Upper lobe of left lung (tissue), 6 donors: ENCODE results near the gene EYS. TPM values are rescaled to one million over a fixed set of nuclear protein-coding genes. Genes with fewer than 3 reads are reported as not detected.

Source experiments
- ATAC-seq, 2 donors: fragments of 200-7000 bp; cut with Tn5 transposase; one replicate each; pipeline ENCODE4 v1.9.1; 2022; ENCODE audit warnings: mild to moderate bottlenecking in 2 of 2, moderate library complexity in 2 of 2; ENCODE audit not compliant: low FRiP score in 2 of 2
- DNase-seq, 2 donors: peaks; one replicate each; pipeline ENCODE4 v3.0.0-alpha.2; 2019 to 2020
- H3K27ac ChIP-seq, 4 donors: fragments of 200-600 bp; sonication (generic); one replicate each; pipeline ENCODE4 v1.5.1; 2016 to 2019
- H3K27me3 ChIP-seq, 4 donors: fragments of 200-600 bp; sonication (generic); one replicate each; pipeline ENCODE4 v1.5.1; 2017 to 2019
- H3K36me3 ChIP-seq, 4 donors: fragments of 200-600 bp; sonication (generic); one replicate each; pipeline ENCODE4 v1.5.1; 2016 to 2019
- H3K4me1 ChIP-seq, 4 donors: fragments of 200-600 bp; sonication (generic); one replicate each; pipeline ENCODE4 v1.5.1; 2018 to 2019
- H3K4me3 ChIP-seq, 4 donors: fragments of 200-600 bp; sonication (generic); one replicate each; pipeline ENCODE4 v1.5.1; 2017 to 2019; ENCODE audit warnings: mild to moderate bottlenecking in 2 of 4, moderate library complexity in 1 of 4
- H3K9me3 ChIP-seq, 4 donors: fragments of 200-600 bp; sonication (generic); one replicate each; pipeline ENCODE4 v1.5.1; 2018 to 2019
- EP300 ChIP-seq, 4 donors: sonication (generic); formaldehyde crosslinking; IDR thresholded peaks; one replicate each; pipeline ENCODE4 v1.5.1; 2017; ENCODE audit warnings: antibody characterized with exemption in 4 of 4, control low read depth in 2 of 4
- POLR2A ChIP-seq, 4 donors: fragments of 450-650 bp; IDR thresholded peaks; one replicate each; pipeline ENCODE4 v1.5.1; 2016 to 2017; ENCODE audit warnings: antibody characterized with exemption in 4 of 4, mild to moderate bottlenecking in 2 of 4
- POLR2AphosphoS5 ChIP-seq, 2 donors: sonication (generic); formaldehyde crosslinking; IDR thresholded peaks; one replicate each; pipeline ENCODE4 v1.5.1; 2017; ENCODE audit warnings: antibody characterized with exemption in 2 of 2
- WGBS, 2 donors: methylation state at CpG; one replicate each; pipeline ENCODE4 v1.1.5; 2017 to 2018; 5-methylcytosine and 5-hydroxymethylcytosine counted together
- total RNA-seq, 6 donors: library from RNA; depleted of rRNA in 4 of 6; stranded (reverse); fragments of >200 nt in 4 of 6; gene quantifications; one replicate each; pipeline versions ENCODE4 v1.1.0 to v1.2.1, GENCODE V29; 2016 to 2021
- TF ChIP-seq, protein P1 (sequence below), 6 experiments: fragments of 450-650 bp in 4 of 6; fragments of 200-600 bp in 2 of 6; sonication (generic) in 2 of 6; IDR thresholded peaks; one replicate each; pipeline ENCODE4 v1.5.1; 2016 to 2019; ENCODE audit warnings: antibody characterized with exemption in 6 of 6
- donor health status: DM: no; HTN: no; CAD: no; lungs with moderate emphysema.
- donor health status: DM: no; HTN: yes; CAD: no; lungs with severe emphysema.

EYS gene
- total RNA-seq, 6 donors from 2014 or later: under 0.01 to 0.46 (median 0.28) TPM; not detected in 2

DNA sequence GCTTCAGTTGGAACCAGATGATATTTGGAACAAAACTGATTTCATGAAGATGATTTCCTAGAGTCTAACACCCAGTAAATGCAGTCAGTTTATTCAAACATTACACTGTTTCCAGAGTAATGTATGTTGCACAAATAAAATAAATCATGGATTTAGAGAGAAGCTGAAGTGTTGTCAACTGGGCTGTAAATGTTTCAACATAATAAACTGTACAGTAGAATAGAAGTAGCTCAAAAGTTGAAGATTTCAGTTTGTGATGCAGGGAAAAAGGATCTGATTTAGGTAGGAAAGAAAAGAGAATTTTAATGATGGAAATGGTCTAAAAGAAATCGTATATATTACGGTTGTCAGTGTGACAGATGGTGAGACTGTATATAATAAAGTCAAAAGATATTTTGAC is 985.2 kb downstream of the EYS start:
- ATAC-seq (no peak), DNase-seq (no peak)

DNA sequence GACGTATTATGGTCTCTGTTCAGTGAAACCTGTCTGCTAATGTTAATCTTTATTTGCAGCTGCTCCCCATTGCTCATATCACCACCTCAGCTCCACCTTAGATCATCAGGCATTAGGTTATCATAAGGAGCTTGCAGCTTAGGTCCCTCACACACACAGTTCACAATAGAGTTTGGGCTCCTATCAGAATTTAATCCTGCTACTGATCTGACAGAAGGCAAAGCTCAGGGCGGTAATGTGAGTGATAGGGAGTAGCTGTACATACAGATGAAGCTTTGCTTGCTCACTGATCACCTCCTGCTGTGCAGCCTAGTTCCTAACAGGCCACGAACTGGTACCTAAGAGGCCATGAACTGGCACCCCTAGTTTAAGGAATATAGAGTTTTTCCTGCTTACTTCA is 989.7 kb downstream of the EYS start:
- TF ChIP-seq POLR2AphosphoS5 (IDR thresholded peaks at IDR 0.05): no peak
- no peak for TF ChIP-seq EP300 (IDR thresholded peaks at IDR 0.05)
- TF ChIP-seq, protein P1, sequence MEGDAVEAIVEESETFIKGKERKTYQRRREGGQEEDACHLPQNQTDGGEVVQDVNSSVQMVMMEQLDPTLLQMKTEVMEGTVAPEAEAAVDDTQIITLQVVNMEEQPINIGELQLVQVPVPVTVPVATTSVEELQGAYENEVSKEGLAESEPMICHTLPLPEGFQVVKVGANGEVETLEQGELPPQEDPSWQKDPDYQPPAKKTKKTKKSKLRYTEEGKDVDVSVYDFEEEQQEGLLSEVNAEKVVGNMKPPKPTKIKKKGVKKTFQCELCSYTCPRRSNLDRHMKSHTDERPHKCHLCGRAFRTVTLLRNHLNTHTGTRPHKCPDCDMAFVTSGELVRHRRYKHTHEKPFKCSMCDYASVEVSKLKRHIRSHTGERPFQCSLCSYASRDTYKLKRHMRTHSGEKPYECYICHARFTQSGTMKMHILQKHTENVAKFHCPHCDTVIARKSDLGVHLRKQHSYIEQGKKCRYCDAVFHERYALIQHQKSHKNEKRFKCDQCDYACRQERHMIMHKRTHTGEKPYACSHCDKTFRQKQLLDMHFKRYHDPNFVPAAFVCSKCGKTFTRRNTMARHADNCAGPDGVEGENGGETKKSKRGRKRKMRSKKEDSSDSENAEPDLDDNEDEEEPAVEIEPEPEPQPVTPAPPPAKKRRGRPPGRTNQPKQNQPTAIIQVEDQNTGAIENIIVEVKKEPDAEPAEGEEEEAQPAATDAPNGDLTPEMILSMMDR (IDR thresholded peaks at IDR 0.05): no peak
- no peak for TF ChIP-seq POLR2A (IDR thresholded peaks at IDR 0.05)
- DNase-seq (no peak), ATAC-seq (no peak)
- no peaks in the 10 kb centered on the region for H3K9me3 ChIP-seq
- no peak overlapping the region for H3K27ac ChIP-seq
- H3K27me3 ChIP-seq: no peaks in the 10 kb centered on the region
- no peak overlapping the region for H3K4me3 ChIP-seq
- no peaks in the 10 kb centered on the region for H3K36me3 ChIP-seq
- WGBS, 2 donors: 78 to 88% methylated on average over 3 of the region's 3 CpGs
- H3K4me1 ChIP-seq: no peaks in the 10 kb centered on the region

More for the DNA sequence above, 985.2 kb downstream of the EYS start:
- TF ChIP-seq, protein P1 (IDR thresholded peaks at IDR 0.05): no peak
- TF ChIP-seq POLR2A (IDR thresholded peaks at IDR 0.05): no peak
- TF ChIP-seq POLR2AphosphoS5 (IDR thresholded peaks at IDR 0.05): no peak
- TF ChIP-seq EP300 (IDR thresholded peaks at IDR 0.05): no peak
- Histone ChIP-seq H3K27me3 (no peaks in the 10 kb centered on the region), H3K4me3 (no peak overlapping the region), H3K36me3 (no peaks in the 10 kb centered on the region), H3K27ac (no peak overlapping the region), H3K9me3 (no peaks in the 10 kb centered on the region), H3K4me1 (no peaks in the 10 kb centered on the region)
- 91 to 94% methylated on average over 2 of the region's 2 CpGs for WGBS, 2 donors

DNA sequence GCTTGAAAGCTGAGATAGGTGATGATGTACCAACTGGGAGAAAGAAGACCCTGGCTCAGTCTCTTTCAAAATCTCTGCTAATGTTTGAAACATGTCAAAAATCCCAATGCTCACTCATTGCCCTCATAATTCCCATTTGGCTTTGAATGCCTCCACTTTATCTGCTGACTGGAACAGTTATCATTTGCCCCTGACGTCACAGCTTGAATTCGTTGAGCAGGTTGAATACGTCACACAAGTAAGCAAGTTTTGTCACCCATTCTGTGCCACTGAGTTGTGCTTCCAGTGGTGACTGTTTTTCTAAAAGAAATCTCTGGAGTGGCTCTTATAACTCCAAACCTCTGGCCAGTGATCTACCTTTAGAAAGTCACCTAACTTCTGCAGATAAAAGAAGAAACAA is 991.4 kb downstream of the EYS start:
- ATAC-seq (no peak), DNase-seq (no peak)
- no peaks in the 10 kb centered on the region for H3K9me3 ChIP-seq
- WGBS, 2 donors: 82 to 83% methylated on average over 3 of the region's 3 CpGs
- no peak overlapping the region for H3K4me3 ChIP-seq
- TF ChIP-seq POLR2A (IDR thresholded peaks at IDR 0.05) (no peak), POLR2AphosphoS5 (IDR thresholded peaks at IDR 0.05) (no peak), EP300 (IDR thresholded peaks at IDR 0.05) (no peak)
- TF ChIP-seq, protein P1 (IDR thresholded peaks at IDR 0.05): no peak
- no peaks in the 10 kb centered on the region for H3K36me3 ChIP-seq
- no peaks in the 10 kb centered on the region for H3K4me1 ChIP-seq
- no peaks in the 10 kb centered on the region for H3K27me3 ChIP-seq
- no peak overlapping the region for H3K27ac ChIP-seq

DNA sequence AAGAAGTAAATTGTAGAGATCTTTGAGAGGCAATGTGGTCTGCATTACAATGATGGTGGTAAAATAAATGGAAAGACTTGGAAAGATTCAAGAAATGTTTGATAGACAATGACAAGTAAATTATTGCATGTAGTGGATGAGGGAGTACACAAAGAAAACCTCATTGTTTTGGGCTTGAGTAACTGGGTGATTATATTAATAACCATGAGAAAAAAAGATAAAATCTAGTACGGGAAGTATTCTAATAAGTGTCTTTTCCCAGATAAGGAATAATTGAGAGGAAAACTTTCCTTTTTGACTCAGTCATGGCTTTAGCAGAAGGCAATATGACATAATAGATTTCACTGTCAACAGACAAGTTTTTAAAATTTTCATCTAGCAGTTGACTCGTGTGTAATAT is 993.0 kb downstream of the EYS start:
- ATAC-seq: no peak
- Histone ChIP-seq H3K4me3 (no peak overlapping the region), H3K4me1 (no peaks in the 10 kb centered on the region), H3K27me3 (no peaks in the 10 kb centered on the region), H3K36me3 (no peaks in the 10 kb centered on the region), H3K9me3 (no peaks in the 10 kb centered on the region), H3K27ac (no peak overlapping the region)
- no peak for DNase-seq
- WGBS, 2 donors: 65 to 70% methylated on average over 2 of the region's 2 CpGs
- TF ChIP-seq, protein P1 (IDR thresholded peaks at IDR 0.05): no peak
- TF ChIP-seq POLR2AphosphoS5 (IDR thresholded peaks at IDR 0.05) (no peak), EP300 (IDR thresholded peaks at IDR 0.05) (no peak), POLR2A (IDR thresholded peaks at IDR 0.05) (no peak)

DNA sequence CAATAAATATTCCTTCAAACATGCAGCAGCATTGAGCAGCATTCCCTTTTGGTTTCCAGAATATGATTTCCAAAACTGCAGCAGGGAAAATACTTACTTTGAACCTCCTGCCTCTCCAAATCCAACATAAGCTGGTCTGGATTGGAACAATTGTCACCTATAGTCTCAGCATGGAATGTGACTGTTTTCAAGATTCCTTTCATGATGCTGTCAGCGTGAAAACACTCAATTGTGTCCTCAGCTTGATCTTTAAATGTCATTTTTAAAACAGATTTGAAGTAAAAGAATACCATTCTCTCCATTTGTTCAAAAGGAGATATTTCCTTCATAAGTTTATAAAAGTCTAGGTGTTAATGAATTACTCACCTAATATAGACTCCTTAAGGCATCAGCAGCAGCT is 993.9 kb downstream of the EYS start:
- ATAC-seq (no peak), DNase-seq (no peak)
- no peaks in the 10 kb centered on the region for H3K27me3 ChIP-seq
- 82 to 89% methylated on average over 1 of the region's 1 CpG for WGBS, 2 donors
- no peaks in the 10 kb centered on the region for H3K4me1 ChIP-seq
- no peak for TF ChIP-seq EP300 (IDR thresholded peaks at IDR 0.05)
- TF ChIP-seq, protein P1 (IDR thresholded peaks at IDR 0.05): no peak
- TF ChIP-seq POLR2A (IDR thresholded peaks at IDR 0.05): no peak
- no peak for TF ChIP-seq POLR2AphosphoS5 (IDR thresholded peaks at IDR 0.05)
- H3K27ac ChIP-seq: no peak overlapping the region
- no peaks in the 10 kb centered on the region for H3K9me3 ChIP-seq
- H3K4me3 ChIP-seq: no peak overlapping the region
- H3K36me3 ChIP-seq: no peaks in the 10 kb centered on the region
